GM06990 (cell line): ENCODE data around the gene GRAMD1A.

Experiments used
- DNase-seq: peaks from one replicate; pipeline ENCODE4 v3.0.0-alpha.2; 2011; ENCODE audit not compliant: insufficient read length; ENCODE audit errors: extremely low read depth
- H3K27me3 ChIP-seq: replicated peaks from 2 replicates; pipeline ENCODE4 v1.6.0; 2011; ENCODE audit warnings: low read length; ENCODE audit not compliant: control insufficient read depth, insufficient read depth
- H3K36me3 ChIP-seq: 2 replicates; pipeline ENCODE4 v1.5.1; 2011; ENCODE audit warnings: low read length; ENCODE audit not compliant: control insufficient read depth, insufficient read depth
- H3K4me3 ChIP-seq: replicated peaks from 2 replicates; pipeline ENCODE4 v1.5.1; 2011; ENCODE audit warnings: low read depth, mild to moderate bottlenecking, control low read depth, low read length
- TF ChIP-seq, protein P1 (sequence below): IDR thresholded peaks from 2 replicates; pipeline ENCODE4 v1.5.1; 2011; ENCODE audit warnings: low read length, control low read depth, mild to moderate bottlenecking, inconsistent platforms; ENCODE audit not compliant: insufficient read depth, poor library complexity, severe bottlenecking

Gene GRAMD1A

DNA sequence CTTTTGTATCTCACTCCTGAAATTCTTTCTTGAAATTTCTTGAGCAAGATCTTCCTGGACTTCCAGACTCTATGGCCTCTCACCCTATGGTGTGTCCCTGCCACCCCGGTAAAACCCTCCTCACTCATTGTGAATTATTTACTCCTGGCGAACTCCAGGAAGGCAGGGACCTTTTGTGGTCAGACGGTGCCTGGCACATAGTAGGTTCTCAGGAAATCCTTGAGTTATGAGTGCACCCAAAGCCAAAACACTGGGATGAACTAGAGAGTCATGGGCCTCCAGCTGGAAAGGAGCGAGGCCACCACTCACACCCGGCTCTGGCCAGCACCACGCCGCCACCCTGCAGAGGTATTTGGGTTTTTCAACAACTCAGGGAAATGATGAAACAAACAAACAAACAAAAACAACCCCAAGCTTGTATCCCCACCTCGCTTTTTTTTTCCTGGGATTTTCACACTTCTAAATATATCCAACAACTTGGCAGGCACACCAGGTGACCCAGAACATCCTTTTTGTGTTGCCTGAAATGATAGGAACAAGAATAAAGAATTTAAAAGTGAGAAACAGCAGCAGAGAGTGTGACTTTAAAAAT lies 52.6 kb downstream of the GRAMD1A start:
- no peak for DNase-seq
- TF ChIP-seq, protein P1, sequence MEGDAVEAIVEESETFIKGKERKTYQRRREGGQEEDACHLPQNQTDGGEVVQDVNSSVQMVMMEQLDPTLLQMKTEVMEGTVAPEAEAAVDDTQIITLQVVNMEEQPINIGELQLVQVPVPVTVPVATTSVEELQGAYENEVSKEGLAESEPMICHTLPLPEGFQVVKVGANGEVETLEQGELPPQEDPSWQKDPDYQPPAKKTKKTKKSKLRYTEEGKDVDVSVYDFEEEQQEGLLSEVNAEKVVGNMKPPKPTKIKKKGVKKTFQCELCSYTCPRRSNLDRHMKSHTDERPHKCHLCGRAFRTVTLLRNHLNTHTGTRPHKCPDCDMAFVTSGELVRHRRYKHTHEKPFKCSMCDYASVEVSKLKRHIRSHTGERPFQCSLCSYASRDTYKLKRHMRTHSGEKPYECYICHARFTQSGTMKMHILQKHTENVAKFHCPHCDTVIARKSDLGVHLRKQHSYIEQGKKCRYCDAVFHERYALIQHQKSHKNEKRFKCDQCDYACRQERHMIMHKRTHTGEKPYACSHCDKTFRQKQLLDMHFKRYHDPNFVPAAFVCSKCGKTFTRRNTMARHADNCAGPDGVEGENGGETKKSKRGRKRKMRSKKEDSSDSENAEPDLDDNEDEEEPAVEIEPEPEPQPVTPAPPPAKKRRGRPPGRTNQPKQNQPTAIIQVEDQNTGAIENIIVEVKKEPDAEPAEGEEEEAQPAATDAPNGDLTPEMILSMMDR, result no peak
- Histone ChIP-seq H3K27me3 (no peaks in the 10 kb centered on the region; the same call in 1 of the 2 replicates), H3K4me3 (no peak overlapping the region), H3K36me3 (no peaks in the 10 kb centered on the region)

DNA sequence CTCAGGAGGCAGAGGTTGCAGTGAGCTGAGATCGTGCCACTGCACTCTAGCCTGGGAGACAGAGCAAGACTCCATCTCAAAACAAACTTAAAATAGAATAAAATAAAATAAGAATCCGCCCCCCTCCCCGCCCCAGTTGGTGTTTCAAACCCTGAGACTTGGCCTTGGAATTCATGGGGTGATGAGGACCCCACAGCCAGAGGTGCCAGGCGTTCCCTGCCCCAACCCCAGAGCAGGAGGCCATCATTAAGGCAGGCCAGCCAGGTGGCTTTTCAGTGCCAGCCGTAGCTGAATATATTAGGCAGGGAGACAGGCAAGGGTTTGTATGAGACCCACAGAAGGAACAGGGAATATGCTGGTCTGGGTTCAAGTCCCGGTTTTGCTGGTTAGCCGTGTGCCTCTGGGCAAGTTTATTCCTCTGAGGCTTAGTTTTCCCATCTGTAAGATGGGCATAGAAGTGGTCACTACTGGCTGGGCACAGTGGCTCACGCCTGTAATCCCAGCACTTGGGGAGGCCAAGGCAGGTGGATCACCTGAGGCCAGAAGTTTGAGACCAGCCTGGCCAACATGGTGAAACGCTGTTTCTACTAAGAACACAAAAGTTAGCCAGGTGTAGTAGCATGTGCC lies 53.7 kb downstream of the GRAMD1A start:
- no peak for DNase-seq
- TF ChIP-seq, protein P1, result no peak
- H3K4me3 ChIP-seq, result no peak overlapping the region
- H3K36me3 ChIP-seq, result no peaks in the 10 kb centered on the region
- no peaks in the 10 kb centered on the region; the same call in 1 of the 2 replicates for H3K27me3 ChIP-seq

DNA sequence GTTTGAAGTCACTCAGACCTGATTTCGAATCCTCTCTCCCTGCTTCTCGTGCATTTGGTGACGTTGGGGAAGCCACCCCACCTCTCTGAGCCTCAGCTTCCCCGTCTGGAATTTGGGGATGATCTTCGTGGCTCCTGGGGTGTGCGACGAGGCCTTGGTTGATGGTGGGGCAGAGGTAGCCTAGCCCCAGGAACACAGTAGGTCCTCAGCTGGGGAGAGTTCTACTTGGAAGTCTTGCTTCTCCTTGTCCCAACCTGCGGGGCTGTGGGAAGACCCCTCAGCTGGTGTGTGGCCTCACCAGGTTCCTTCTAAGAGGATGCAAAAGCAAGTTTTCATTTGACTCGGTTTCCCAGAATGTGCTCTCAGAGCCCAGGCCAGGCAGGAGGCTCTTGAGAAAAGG lies 54.5 kb downstream of the GRAMD1A start:
- H3K27me3 ChIP-seq, result no peaks in the 10 kb centered on the region; the same call in 1 of the 2 replicates
- no peaks in the 10 kb centered on the region for H3K36me3 ChIP-seq
- DNase-seq, result no peak
- TF ChIP-seq, protein P1, result no peak
- no peak overlapping the region for H3K4me3 ChIP-seq

DNA sequence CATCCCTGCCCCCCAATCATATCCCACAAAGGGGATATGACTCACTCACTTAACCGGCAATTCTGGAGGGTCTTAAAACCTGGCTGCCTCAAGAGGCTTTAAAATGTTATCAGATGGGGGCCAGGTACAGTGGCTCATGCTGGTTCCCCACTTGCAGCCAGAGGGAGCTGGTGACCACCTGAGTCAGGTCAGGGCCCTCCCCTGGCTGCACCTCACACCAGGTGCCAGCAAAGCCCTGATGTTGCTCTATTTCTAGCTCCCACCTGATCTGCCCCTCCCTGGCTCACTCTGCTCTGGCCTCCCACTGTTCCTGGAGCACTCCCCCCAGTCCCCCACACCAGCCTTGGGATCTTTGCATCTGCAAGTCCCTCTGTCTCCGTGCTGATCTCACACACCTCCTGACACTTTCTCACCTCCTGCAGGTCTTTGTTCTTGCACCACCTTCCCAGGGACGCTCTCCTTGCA lies 55.6 kb downstream of the GRAMD1A start:
- no peaks in the 10 kb centered on the region for H3K36me3 ChIP-seq
- TF ChIP-seq, protein P1, result peak; percentile 55
- DNase-seq, result no peak
- H3K27me3 ChIP-seq, result no peaks in the 10 kb centered on the region; the same call in 1 of the 2 replicates
- H3K4me3 ChIP-seq, result no peak overlapping the region

DNA sequence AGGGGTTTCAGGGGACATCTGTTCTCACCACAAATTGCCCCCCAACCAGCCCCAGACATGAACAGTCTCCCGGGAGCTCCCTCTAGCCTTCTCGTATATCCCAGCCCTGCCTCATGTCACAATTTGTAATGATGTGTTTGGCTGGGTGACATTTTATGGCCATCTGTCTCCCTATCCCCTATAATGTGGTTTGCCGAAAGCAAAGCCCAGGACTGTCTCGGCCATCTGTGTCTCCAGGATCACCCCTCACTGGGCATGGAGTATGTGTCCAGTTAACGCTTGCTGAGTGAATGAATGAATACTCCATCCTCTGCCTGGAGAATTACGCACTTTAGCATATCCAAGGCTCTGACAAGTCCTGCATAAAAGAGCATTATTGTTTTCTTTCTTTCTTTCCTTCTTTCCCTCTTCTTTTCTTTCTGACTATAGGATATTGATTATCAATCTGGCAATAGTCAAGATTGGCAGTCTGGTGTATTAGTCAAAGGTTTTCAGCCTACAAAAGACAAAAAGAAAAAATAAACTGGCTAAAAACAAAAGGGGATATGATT lies 56.5 kb downstream of the GRAMD1A start:
- Histone ChIP-seq H3K4me3 (no peak overlapping the region), H3K36me3 (no peaks in the 10 kb centered on the region), H3K27me3 (no peaks in the 10 kb centered on the region; the same call in 1 of the 2 replicates)
- no peak for DNase-seq
- TF ChIP-seq, protein P1, result no peak
